ENCODE data around the gene SLC2A6.
"Not testable (repeated sequence)": the region's sequence is repeated elsewhere in the genome, so short reads cannot be mapped to it uniquely, and the experiment has no call there.

SLC2A6 gene

GRCh38 chr9:133453651-133454050, 25.2 kb downstream of the SLC2A6 start:
- no peak overlapping the region for H3K27ac ChIP-seq (replicated peaks)
- no peak for DNase-seq (ENCODE audit: low read depth in 1 of 2, low spot score in 1 of 2)
- TF ChIP-seq POLR2AphosphoS5 (IDR thresholded peaks at IDR 0.05; ENCODE audit: low read depth) (no peak), REST (IDR thresholded peaks at IDR 0.05; ENCODE audit: insufficient replicate concordance, low read depth) (no peak), CTCF (IDR thresholded peaks at IDR 0.05; ENCODE audit: insufficient read depth, low read length) (no peak), SPI1 (IDR thresholded peaks at IDR 0.05; ENCODE audit: borderline replicate concordance, low read depth) (no peak), GABPA (IDR thresholded peaks at IDR 0.05; ENCODE audit: low read depth) (no peak)
- H3K27me3 ChIP-seq (ENCODE audit: insufficient read depth, poor library complexity, severe bottlenecking): no peaks in the 10 kb centered on the region
- H3K4me3 ChIP-seq (replicated peaks; ENCODE audit: insufficient read depth, low read length): no peak overlapping the region

DNA sequence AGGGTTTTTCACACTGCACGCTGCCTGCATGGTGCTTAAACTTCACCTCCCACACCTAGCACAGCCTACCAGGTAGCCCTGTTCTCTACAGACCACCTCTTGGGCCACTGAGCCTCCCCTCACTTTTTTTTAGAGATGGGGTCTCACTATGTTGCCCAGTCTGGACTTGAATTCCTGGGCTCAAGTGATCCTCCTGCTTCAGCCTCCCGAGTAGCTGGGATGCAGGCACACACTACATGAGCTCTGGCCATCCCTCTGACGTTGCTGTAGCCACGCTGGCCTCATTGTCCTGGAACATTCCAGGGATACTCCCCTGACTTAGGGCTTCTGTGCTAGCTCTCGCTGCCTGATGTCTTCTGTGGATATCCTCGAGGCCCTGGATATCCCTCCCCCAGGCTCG, 26.3 kb downstream of the SLC2A6 start:
- no peak overlapping the region for H3K27ac ChIP-seq (replicated peaks)
- TF ChIP-seq POLR2AphosphoS5 (IDR thresholded peaks at IDR 0.05; ENCODE audit: low read depth): no peak
- TF ChIP-seq GABPA (IDR thresholded peaks at IDR 0.05; ENCODE audit: low read depth): no peak
- TF ChIP-seq SPI1 (IDR thresholded peaks at IDR 0.05; ENCODE audit: borderline replicate concordance, low read depth): no peak
- TF ChIP-seq CTCF (IDR thresholded peaks at IDR 0.05; ENCODE audit: insufficient read depth, low read length): no peak
- TF ChIP-seq REST (IDR thresholded peaks at IDR 0.05; ENCODE audit: insufficient replicate concordance, low read depth): no peak
- no peaks in the 10 kb centered on the region for H3K27me3 ChIP-seq (ENCODE audit: insufficient read depth, poor library complexity, severe bottlenecking)
- H3K4me3 ChIP-seq (replicated peaks; ENCODE audit: insufficient read depth, low read length): no peak overlapping the region
- DNase-seq (ENCODE audit: low read depth in 1 of 2, low spot score in 1 of 2): no peak

GRCh38 chr9:133451865-133452264, 27.0 kb downstream of the SLC2A6 start:
- DNase-seq (ENCODE audit: low read depth in 1 of 2, low spot score in 1 of 2); H3K27me3 ChIP-seq (ENCODE audit: insufficient read depth, poor library complexity, severe bottlenecking); H3K4me3 ChIP-seq (replicated peaks; ENCODE audit: insufficient read depth, low read length); H3K27ac ChIP-seq (replicated peaks): not testable (repeated sequence)

DNA sequence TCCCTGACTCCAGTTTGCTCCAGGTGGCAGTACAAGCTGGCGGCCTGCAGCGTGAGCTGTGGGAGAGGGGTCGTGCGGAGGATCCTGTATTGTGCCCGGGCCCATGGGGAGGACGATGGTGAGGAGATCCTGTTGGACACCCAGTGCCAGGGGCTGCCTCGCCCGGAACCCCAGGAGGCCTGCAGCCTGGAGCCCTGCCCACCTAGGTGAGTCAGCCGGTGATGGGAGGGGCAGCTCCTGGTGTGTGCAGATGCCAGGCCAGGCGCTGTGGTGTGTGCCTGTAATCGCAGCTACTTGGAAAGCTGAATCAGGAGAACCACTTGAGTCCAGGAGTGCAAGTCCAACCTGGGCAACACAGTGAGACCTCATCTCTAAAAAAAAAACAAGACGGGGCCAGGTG, 29.1 kb downstream of the SLC2A6 start:
- no peak overlapping the region for H3K4me3 ChIP-seq (replicated peaks; ENCODE audit: insufficient read depth, low read length)
- no peak overlapping the region for H3K27ac ChIP-seq (replicated peaks)
- no peak for DNase-seq (ENCODE audit: low read depth in 1 of 2, low spot score in 1 of 2)
- peaks cover 4% of the 10 kb centered on the region for H3K27me3 ChIP-seq (ENCODE audit: insufficient read depth, poor library complexity, severe bottlenecking)
- TF ChIP-seq POLR2AphosphoS5 (IDR thresholded peaks at IDR 0.05; ENCODE audit: low read depth) (no peak), REST (IDR thresholded peaks at IDR 0.05; ENCODE audit: insufficient replicate concordance, low read depth) (no peak), GABPA (IDR thresholded peaks at IDR 0.05; ENCODE audit: low read depth) (no peak), SPI1 (IDR thresholded peaks at IDR 0.05; ENCODE audit: borderline replicate concordance, low read depth) (no peak)

Data from HL-60 (cell line).